Gastrocnemius medialis (tissue), 4 donors: ENCODE results near the gene NOP58. TPM values are rescaled to one million over a fixed set of nuclear protein-coding genes. Genes with fewer than 3 reads are reported as not detected.

Source experiments
- ATAC-seq, 2 donors: fragments of 150-250 bp; one replicate each; pipeline ENCODE4 v1.9.1; 2016
- DNase-seq, 2 donors: peaks; one replicate each; pipeline ENCODE4 v3.0.0-alpha.2; 2019
- H3K27ac ChIP-seq, 4 donors: fragments of 200-600 bp; sonication (generic); 1 replicate in 1 of 4; 2 replicates in 3 of 4; pipeline ENCODE4 v1.5.1; 2016 to 2018; ENCODE audit warnings: mild to moderate bottlenecking in 2 of 4, moderate library complexity in 1 of 4
- H3K27me3 ChIP-seq, 3 donors: fragments of 200-600 bp; sonication (generic) in 2 of 3; 1 replicate in 1 of 3; 2 replicates in 2 of 3; pipeline versions ENCODE4 v1.5.1 to v1.6.0; 2016 to 2019; ENCODE audit warnings: mild to moderate bottlenecking in 1 of 3, moderate library complexity in 1 of 3
- H3K36me3 ChIP-seq, 2 donors: fragments of 200-600 bp; sonication (generic) in 1 of 2; one replicate each; pipeline ENCODE4 v1.5.1; 2017 to 2018
- H3K4me1 ChIP-seq, 2 donors: fragments of 200-600 bp; sonication (generic) in 1 of 2; one replicate each; pipeline ENCODE4 v1.5.1; 2016 to 2017; ENCODE audit warnings: mild to moderate bottlenecking in 2 of 2
- H3K4me3 ChIP-seq, 4 donors: fragments of 200-600 bp; sonication (generic) in 3 of 4; 1 replicate in 1 of 4; 2 replicates in 3 of 4; pipeline ENCODE4 v1.5.1; 2016 to 2019; ENCODE audit warnings: mild to moderate bottlenecking in 2 of 4
- H3K9me3 ChIP-seq, 3 donors: fragments of 200-600 bp; sonication (generic) in 2 of 3; 1 replicate in 1 of 3; 2 replicates in 2 of 3; pipeline ENCODE4 v1.5.1; 2016 to 2019
- CTCF ChIP-seq, 5 experiments: fragments of 450-650 bp in 3 of 5; fragments of 200-600 bp in 2 of 5; sonication (generic) in 2 of 5; IDR thresholded peaks in 4 of 5; conservative IDR thresholded peaks in 1 of 5; 1 replicate in 4 of 5; 2 replicates in 1 of 5; pipeline ENCODE4 v1.5.1; 2016 to 2019; ENCODE audit warnings: antibody characterized with exemption in 5 of 5, mild to moderate bottlenecking in 3 of 5, moderate library complexity in 3 of 5
- POLR2A ChIP-seq, 2 donors: fragments of 450-650 bp; IDR thresholded peaks; one replicate each; pipeline ENCODE4 v1.6.1; 2017; ENCODE audit warnings: antibody characterized with exemption in 2 of 2, mild to moderate bottlenecking in 2 of 2, moderate library complexity in 2 of 2
- in situ Hi-C, 4 donors: fragments of 200-750 bp; cut with MboI; loops; one replicate each; pipeline versions ENCODE4 v1.15.0 to v1.8.0; 2017; ENCODE audit warnings: low sequenced_read_pairs in 4 of 4
- intact Hi-C: fragments of 100-400 bp; cut with DNase I; formaldehyde crosslinking; loops from one replicate; pipeline ENCODE4 v1.15.1; 2023; ENCODE audit warnings: low total_unique reads
- total RNA-seq, 4 donors: library from RNA; depleted of rRNA; stranded (reverse); fragments of >200 nt; gene quantifications; one replicate each; pipeline versions ENCODE4 v1.1.0 to v1.2.3, GENCODE V29; 2016

NOP58 gene
- total RNA-seq, 4 donors from 2014 or later: 22.5 to 69.9 (median 31.7) TPM

GRCh38 chr2:202299712-202300111 lies 34.1 kb downstream of the NOP58 start:
- no peak for ATAC-seq
- Histone ChIP-seq H3K4me3 (no peak overlapping the region), H3K27me3 (no peaks in the 10 kb centered on the region), H3K9me3 (no peaks in the 10 kb centered on the region), H3K4me1 (no peaks in the 10 kb centered on the region), H3K36me3 (peaks cover 3 to 100% of the 10 kb centered on the region in 2 donors), H3K27ac (no peak overlapping the region)
- intact Hi-C loops (no loop called here), in situ Hi-C loops (no loop called here)
- no peak for DNase-seq
- TF ChIP-seq POLR2A (IDR thresholded peaks at IDR 0.05) (no peak), CTCF (IDR thresholded peaks at IDR 0.05 in 4 of 5, conservative IDR thresholded peaks at IDR 0.05 in 1 of 5) (no peak)

GRCh38 chr2:202306034-202306433 lies 40.5 kb downstream of the NOP58 start:
- no peak overlapping the region for H3K4me3 ChIP-seq
- TF ChIP-seq CTCF (IDR thresholded peaks at IDR 0.05 in 4 of 5, conservative IDR thresholded peaks at IDR 0.05 in 1 of 5): no peak
- no peak for TF ChIP-seq POLR2A (IDR thresholded peaks at IDR 0.05)
- ATAC-seq (no peak), DNase-seq (no peak)
- no peaks in the 10 kb centered on the region for H3K9me3 ChIP-seq
- no peak overlapping the region for H3K27ac ChIP-seq
- intact Hi-C loops: no loop called here
- peaks cover 0 to 69% of the 10 kb centered on the region in 2 donors for H3K36me3 ChIP-seq
- in situ Hi-C loops: no loop called here
- no peaks in the 10 kb centered on the region for H3K4me1 ChIP-seq
- no peaks in the 10 kb centered on the region for H3K27me3 ChIP-seq

- in situ Hi-C loops: no loop called here
- no peak for ATAC-seq
- no peak for TF ChIP-seq CTCF (IDR thresholded peaks at IDR 0.05 in 4 of 5, conservative IDR thresholded peaks at IDR 0.05 in 1 of 5)
- no peak for TF ChIP-seq POLR2A (IDR thresholded peaks at IDR 0.05)
- no peaks in the 10 kb centered on the region for H3K4me1 ChIP-seq
- intact Hi-C loops: no loop called here
- peaks cover 0 to 53% of the 10 kb centered on the region in 2 donors for H3K36me3 ChIP-seq
- no peak overlapping the region for H3K27ac ChIP-seq
- DNase-seq: no peak
- H3K27me3 ChIP-seq: no peaks in the 10 kb centered on the region
- H3K9me3 ChIP-seq: no peaks in the 10 kb centered on the region
- H3K4me3 ChIP-seq: no peak overlapping the region
Observed at GRCh38 chr2:202307690-202308089, 42.1 kb downstream of the NOP58 start.

GRCh38 chr2:202311823-202312388 lies 46.3 kb downstream of the NOP58 start:
- Histone ChIP-seq H3K9me3 (no peaks in the 10 kb centered on the region), H3K27ac (no peak overlapping the region), H3K27me3 (no peaks in the 10 kb centered on the region), H3K36me3 (peaks cover 0 to 11% of the 10 kb centered on the region in 2 donors), H3K4me3 (no peak overlapping the region), H3K4me1 (peaks cover 4% of the 10 kb centered on the region in 2 donors)
- no peak for DNase-seq
- no peak for ATAC-seq
- TF ChIP-seq POLR2A (IDR thresholded peaks at IDR 0.05) (no peak), CTCF (IDR thresholded peaks at IDR 0.05 in 4 of 5, conservative IDR thresholded peaks at IDR 0.05 in 1 of 5) (no peak)
- intact Hi-C loops: no loop called here
- in situ Hi-C loops: no loop called here

GRCh38 chr2:202314116-202314515 lies 48.6 kb downstream of the NOP58 start:
- ATAC-seq (no peak), DNase-seq (no peak)
- no peaks in the 10 kb centered on the region for H3K9me3 ChIP-seq
- H3K36me3 ChIP-seq: no peaks in the 10 kb centered on the region
- H3K4me3 ChIP-seq: no peak overlapping the region
- intact Hi-C loops: no loop called here
- peaks cover 16% of the 10 kb centered on the region in 2 donors for H3K4me1 ChIP-seq
- TF ChIP-seq POLR2A (IDR thresholded peaks at IDR 0.05) (no peak), CTCF (IDR thresholded peaks at IDR 0.05 in 4 of 5, conservative IDR thresholded peaks at IDR 0.05 in 1 of 5) (no peak)
- in situ Hi-C loops: no loop called here
- no peaks in the 10 kb centered on the region for H3K27me3 ChIP-seq
- H3K27ac ChIP-seq: no peak overlapping the region
